Measurements from ENCODE around the gene SQSTM1. TPM values are rescaled to one million over a fixed set of nuclear protein-coding genes. Genes with fewer than 3 reads are reported as not detected.
A peak's percentile ranks its signal among the peaks of the same experiment; 100 is the strongest.

SQSTM1 gene
- total RNA-seq, 1 experiment from 2014 or later: 341 TPM

GRCh38 chr5:179839328-179840256 lies 18.9 kb downstream of the SQSTM1 start:
- Histone ChIP-seq H3K4me1 (ENCODE audit: insufficient read depth, low read length) (no peaks in the 10 kb centered on the region), H2AFZ (ENCODE audit: low read length) (no peak overlapping the region), H3K27me3 (ENCODE audit: low read length) (no peaks in the 10 kb centered on the region), H3K27ac (ENCODE audit: low read length) (no peak overlapping the region), H3K4me2 (ENCODE audit: low read length) (no peak overlapping the region), H3K9ac (ENCODE audit: low read length) (no peak overlapping the region), H3K36me3 (ENCODE audit: low read depth, low read length) (peaks cover 16% of the 10 kb centered on the region), H3F3A (ENCODE audit: low read length, unreplicated experiment) (peaks cover 6% of the 10 kb centered on the region), H4K20me1 (ENCODE audit: low read length) (no peaks in the 10 kb centered on the region), H3K4me3 (ENCODE audit: low read length) (no peak overlapping the region), H3K79me2 (ENCODE audit: low read length) (no peaks in the 10 kb centered on the region), H3K9me2 (replicated peaks; ENCODE audit: low read length) (no peaks in the 10 kb centered on the region), H3K9me3 (ENCODE audit: low read length) (no peaks in the 10 kb centered on the region)
- DNase-seq: no peak
- TF ChIP-seq EZH2phosphoT487 (IDR thresholded peaks at IDR 0.05; ENCODE audit: borderline replicate concordance, low read length) (no peak), EZH2 (IDR thresholded peaks at IDR 0.05; ENCODE audit: low read length, unreplicated experiment) (no peak), CTCF (conservative IDR thresholded peaks at IDR 0.05; ENCODE audit: low read depth, low read length) (no peak)
- POLR2A ChIA-PET (ENCODE audit: unreplicated experiment): interaction anchor here (0.6 kb wide), 1 partner anchor 28 kb away, joined by 3 read pairs; no protein-coding TSS in a partner anchor
- intact Hi-C loops (cut with micrococcal nuclease): no loop called here
- BruUV-seq (replicated peaks): TSS peak; percentile 8
- peak; percentile 18; the same call in 1 of the 2 replicates for ATAC-seq
- CTCF ChIA-PET: interaction anchor here (0.6 kb wide), 1 partner anchor 654 kb away, joined by 3 read pairs; no protein-coding TSS in a partner anchor

DNA sequence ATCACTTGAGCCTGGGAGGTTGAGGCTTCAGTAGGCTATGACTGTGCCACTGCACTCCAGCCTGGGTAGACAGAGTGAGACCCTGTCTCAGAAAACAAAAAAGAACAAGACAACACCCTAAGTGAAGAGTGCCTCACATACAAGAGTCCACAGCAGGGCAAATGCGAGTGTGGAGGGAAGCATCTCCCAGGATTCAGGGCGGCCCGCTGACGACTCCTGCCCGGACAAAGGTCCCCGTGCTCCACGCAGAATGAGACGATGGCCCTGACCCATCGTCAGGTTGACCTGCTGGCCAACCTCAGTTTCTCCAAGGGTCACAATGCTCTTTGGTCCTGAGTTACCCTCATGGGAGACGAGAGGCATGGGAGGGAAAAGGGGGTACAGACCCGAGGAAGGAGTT lies 19.6 kb downstream of the SQSTM1 start:
- Histone ChIP-seq H3K27me3 (ENCODE audit: low read length) (no peaks in the 10 kb centered on the region), H3K36me3 (ENCODE audit: low read depth, low read length) (peaks cover 16% of the 10 kb centered on the region), H3K79me2 (ENCODE audit: low read length) (no peaks in the 10 kb centered on the region), H3K9me3 (ENCODE audit: low read length) (no peaks in the 10 kb centered on the region), H4K20me1 (ENCODE audit: low read length) (no peaks in the 10 kb centered on the region), H3K4me2 (ENCODE audit: low read length) (no peak overlapping the region), H3F3A (ENCODE audit: low read length, unreplicated experiment) (peaks cover 6% of the 10 kb centered on the region), H3K4me1 (ENCODE audit: insufficient read depth, low read length) (no peaks in the 10 kb centered on the region), H3K27ac (ENCODE audit: low read length) (no peak overlapping the region), H3K4me3 (ENCODE audit: low read length) (no peak overlapping the region), H2AFZ (ENCODE audit: low read length) (no peak overlapping the region), H3K9me2 (replicated peaks; ENCODE audit: low read length) (no peaks in the 10 kb centered on the region), H3K9ac (ENCODE audit: low read length) (no peak overlapping the region)
- ChIA-PET CTCF (interaction anchor here (0.6 kb wide), 1 partner anchor 653 kb away, joined by 3 read pairs; no protein-coding TSS in a partner anchor), POLR2A (ENCODE audit: unreplicated experiment) (interaction anchor here (0.6 kb wide), 2 partner anchors 27 to 42 kb away, joined by 3 read pairs; no protein-coding TSS in a partner anchor)
- intact Hi-C loops (cut with micrococcal nuclease): no loop called here
- TF ChIP-seq EZH2 (IDR thresholded peaks at IDR 0.05; ENCODE audit: low read length, unreplicated experiment) (no peak), CTCF (conservative IDR thresholded peaks at IDR 0.05; ENCODE audit: low read depth, low read length) (no peak), EZH2phosphoT487 (IDR thresholded peaks at IDR 0.05; ENCODE audit: borderline replicate concordance, low read length) (no peak)
- BruUV-seq (replicated peaks): no TSS peak
- no peak for ATAC-seq
- no peak for DNase-seq

All from PC-3 (cell line).